ENCODE measurements around the gene BNC1. TPM values are rescaled to one million over a fixed set of nuclear protein-coding genes. Genes with fewer than 3 reads are reported as not detected.

BNC1 gene
- total and polyA plus RNA-seq, 4 donors: 0.07 to 0.17 (median 0.14) TPM; not detected in 1

DNA sequence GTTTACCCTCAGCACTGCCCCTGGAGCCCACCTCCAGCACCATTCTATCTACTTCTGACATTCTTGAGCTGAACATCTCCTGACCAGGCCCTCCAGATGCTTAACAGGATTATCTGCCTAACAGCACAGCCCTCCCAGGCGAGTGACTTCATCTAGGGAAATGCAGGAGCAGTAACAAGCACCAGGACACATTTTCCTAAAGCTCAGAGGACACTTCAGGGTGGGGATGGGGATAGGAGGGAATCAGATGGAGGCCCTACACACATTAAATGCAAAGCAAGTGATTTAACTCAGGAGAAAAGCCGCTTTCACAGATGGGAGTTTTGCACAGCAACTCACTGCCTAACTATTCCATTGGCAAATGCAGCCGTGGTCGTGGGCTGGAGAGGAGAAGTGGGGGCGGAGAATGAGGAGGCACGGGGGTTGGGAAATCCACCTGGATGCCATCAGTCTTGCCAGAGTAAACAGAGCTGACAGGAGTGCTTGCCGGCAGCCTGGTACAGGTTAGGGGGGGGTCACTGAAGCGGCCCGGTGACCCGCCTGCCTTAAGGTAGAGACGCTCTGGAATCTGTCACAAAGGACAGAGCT is 21.3 kb upstream of the BNC1 start:
- 19% methylated on average over 11 of the region's 11 CpGs for WGBS
- Histone ChIP-seq H3K27me3 (ENCODE audit: control insufficient read depth in 4 of 4, insufficient read depth in 4 of 4, low read length in 3 of 4) (peaks cover 0 to 9% (median under 1%) of the 10 kb centered on the region in 4 donors), H3K27ac (ENCODE audit: low read depth in 1 of 2, low read length in 2 of 2) (no peak overlapping the region), H3K36me3 (ENCODE audit: control insufficient read depth in 4 of 4, insufficient read depth in 3 of 4, low read depth in 1 of 4, low read length in 3 of 4) (no peaks in the 10 kb centered on the region), H3K4me3 (ENCODE audit: low read depth in 1 of 3, low read length in 3 of 3) (no peak overlapping the region), H3K4me1 (ENCODE audit: control insufficient read depth in 4 of 4, insufficient read depth in 4 of 4, low read length in 3 of 4) (no peaks in the 10 kb centered on the region), H3K9ac (ENCODE audit: low read depth in 1 of 2, low read length in 2 of 2) (no peak overlapping the region), H3K9me3 (ENCODE audit: control insufficient read depth in 4 of 4, low read length in 3 of 4) (no peaks in the 10 kb centered on the region)
- no peak for TF ChIP-seq NR2F2 (IDR thresholded peaks at IDR 0.05)
- no peak for DNase-seq (ENCODE audit: low spot score)

DNA sequence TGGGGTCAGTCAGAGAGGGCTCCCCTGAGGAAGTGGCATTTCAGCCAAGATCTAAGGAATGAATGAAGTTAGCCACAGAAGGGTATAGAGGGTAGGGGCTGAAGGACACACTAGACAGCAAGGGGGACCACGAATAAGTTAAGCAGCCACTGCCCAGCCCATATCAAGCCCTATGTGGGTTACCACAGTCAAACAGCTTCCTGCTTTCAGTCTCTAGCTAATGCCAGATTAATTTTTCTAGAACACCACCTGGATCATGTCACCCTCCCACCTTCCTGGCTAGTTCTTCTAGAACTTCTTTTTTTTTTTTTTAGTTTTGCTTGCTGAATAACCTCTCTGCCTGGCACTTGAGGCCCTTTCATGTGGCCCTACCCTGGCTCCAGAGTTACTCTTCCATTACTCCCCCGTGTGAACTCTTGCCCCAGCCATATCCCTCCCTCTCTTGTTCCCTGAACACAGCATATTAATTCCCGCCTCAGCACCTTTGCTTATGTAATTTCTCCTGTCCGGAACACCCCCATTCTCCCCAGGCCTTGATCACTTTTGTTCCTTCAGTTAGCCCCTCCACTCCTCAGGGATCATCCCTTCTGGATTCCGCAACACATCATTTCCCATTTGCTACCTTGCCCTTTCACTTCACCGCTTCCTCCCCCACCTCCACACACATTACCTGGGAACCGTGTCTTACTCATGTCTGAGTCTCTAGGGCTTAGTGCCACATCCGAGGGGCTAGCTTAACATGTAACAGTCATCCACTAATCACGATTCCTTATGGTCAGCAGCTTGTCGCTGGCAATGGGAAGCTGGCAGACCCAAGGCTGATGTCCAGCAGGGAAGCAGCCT is 20.6 kb upstream of the BNC1 start:
- 67% methylated on average over 10 of the region's 10 CpGs for WGBS
- DNase-seq (ENCODE audit: low spot score): no peak
- Histone ChIP-seq H3K9ac (ENCODE audit: low read depth in 1 of 2, low read length in 2 of 2) (no peak overlapping the region), H3K4me1 (ENCODE audit: control insufficient read depth in 4 of 4, insufficient read depth in 4 of 4, low read length in 3 of 4) (no peaks in the 10 kb centered on the region), H3K27me3 (ENCODE audit: control insufficient read depth in 4 of 4, insufficient read depth in 4 of 4, low read length in 3 of 4) (peaks cover 0 to 9% (median under 1%) of the 10 kb centered on the region in 4 donors), H3K9me3 (ENCODE audit: control insufficient read depth in 4 of 4, low read length in 3 of 4) (no peaks in the 10 kb centered on the region), H3K36me3 (ENCODE audit: control insufficient read depth in 4 of 4, insufficient read depth in 3 of 4, low read depth in 1 of 4, low read length in 3 of 4) (no peaks in the 10 kb centered on the region), H3K27ac (ENCODE audit: low read depth in 1 of 2, low read length in 2 of 2) (no peak overlapping the region), H3K4me3 (ENCODE audit: low read depth in 1 of 3, low read length in 3 of 3) (no peak overlapping the region)
- TF ChIP-seq RXRA (IDR thresholded peaks at IDR 0.05) (no peak), GABPA (IDR thresholded peaks at IDR 0.05 in 1 of 2, conservative IDR thresholded peaks at IDR 0.05 in 1 of 2) (no peak), NR2F2 (IDR thresholded peaks at IDR 0.05) (no peak), HNF4G (IDR thresholded peaks at IDR 0.05) (no peak), JUND (IDR thresholded peaks at IDR 0.05) (no peak), EGR1 (IDR thresholded peaks at IDR 0.05; ENCODE audit: low read depth in 2 of 2) (no peak), YY1 (IDR thresholded peaks at IDR 0.05) (no peak), SP1 (IDR thresholded peaks at IDR 0.05) (no peak)
- TF ChIP-seq, protein P1, sequence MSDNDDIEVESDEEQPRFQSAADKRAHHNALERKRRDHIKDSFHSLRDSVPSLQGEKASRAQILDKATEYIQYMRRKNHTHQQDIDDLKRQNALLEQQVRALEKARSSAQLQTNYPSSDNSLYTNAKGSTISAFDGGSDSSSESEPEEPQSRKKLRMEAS (IDR thresholded peaks at IDR 0.05): no peak

DNA sequence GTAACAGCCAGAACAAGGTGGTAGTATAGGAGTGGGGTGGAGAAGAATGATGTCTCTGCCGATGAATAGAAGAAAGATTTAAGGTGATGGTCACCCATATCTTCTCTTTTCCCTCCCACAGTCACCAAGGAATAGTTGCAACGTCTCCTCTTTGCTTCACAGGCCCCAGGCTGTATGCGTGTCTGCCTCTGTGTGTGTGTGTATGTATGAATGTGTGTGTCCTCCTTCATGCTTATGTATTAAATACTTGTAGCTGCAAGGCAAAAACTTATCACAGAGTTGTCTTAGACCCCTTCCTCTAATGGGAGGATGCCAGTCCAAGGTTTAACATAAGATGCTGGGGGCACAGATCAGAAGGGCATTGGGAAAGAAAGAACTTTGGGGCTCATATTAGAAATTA is 19.1 kb upstream of the BNC1 start:
- H3K36me3 ChIP-seq (ENCODE audit: control insufficient read depth in 4 of 4, insufficient read depth in 3 of 4, low read depth in 1 of 4, low read length in 3 of 4): no peaks in the 10 kb centered on the region
- H3K27ac ChIP-seq (ENCODE audit: low read depth in 1 of 2, low read length in 2 of 2): no peak overlapping the region
- 85% methylated on average over 3 of the region's 3 CpGs for WGBS
- H3K4me1 ChIP-seq (ENCODE audit: control insufficient read depth in 4 of 4, insufficient read depth in 4 of 4, low read length in 3 of 4): no peaks in the 10 kb centered on the region
- H3K9ac ChIP-seq (ENCODE audit: low read depth in 1 of 2, low read length in 2 of 2): no peak overlapping the region
- no peak overlapping the region for H3K4me3 ChIP-seq (ENCODE audit: low read depth in 1 of 3, low read length in 3 of 3)
- no peaks in the 10 kb centered on the region for H3K9me3 ChIP-seq (ENCODE audit: control insufficient read depth in 4 of 4, low read length in 3 of 4)
- TF ChIP-seq EGR1 (IDR thresholded peaks at IDR 0.05; ENCODE audit: low read depth in 2 of 2) (no peak), HNF4G (IDR thresholded peaks at IDR 0.05) (no peak), JUND (IDR thresholded peaks at IDR 0.05) (no peak), RXRA (IDR thresholded peaks at IDR 0.05) (no peak)
- TF ChIP-seq, protein P1 (IDR thresholded peaks at IDR 0.05): no peak
- TF ChIP-seq, protein P2, sequence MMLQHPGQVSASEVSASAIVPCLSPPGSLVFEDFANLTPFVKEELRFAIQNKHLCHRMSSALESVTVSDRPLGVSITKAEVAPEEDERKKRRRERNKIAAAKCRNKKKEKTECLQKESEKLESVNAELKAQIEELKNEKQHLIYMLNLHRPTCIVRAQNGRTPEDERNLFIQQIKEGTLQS (IDR thresholded peaks at IDR 0.05): no peak
- TF ChIP-seq, protein P3, sequence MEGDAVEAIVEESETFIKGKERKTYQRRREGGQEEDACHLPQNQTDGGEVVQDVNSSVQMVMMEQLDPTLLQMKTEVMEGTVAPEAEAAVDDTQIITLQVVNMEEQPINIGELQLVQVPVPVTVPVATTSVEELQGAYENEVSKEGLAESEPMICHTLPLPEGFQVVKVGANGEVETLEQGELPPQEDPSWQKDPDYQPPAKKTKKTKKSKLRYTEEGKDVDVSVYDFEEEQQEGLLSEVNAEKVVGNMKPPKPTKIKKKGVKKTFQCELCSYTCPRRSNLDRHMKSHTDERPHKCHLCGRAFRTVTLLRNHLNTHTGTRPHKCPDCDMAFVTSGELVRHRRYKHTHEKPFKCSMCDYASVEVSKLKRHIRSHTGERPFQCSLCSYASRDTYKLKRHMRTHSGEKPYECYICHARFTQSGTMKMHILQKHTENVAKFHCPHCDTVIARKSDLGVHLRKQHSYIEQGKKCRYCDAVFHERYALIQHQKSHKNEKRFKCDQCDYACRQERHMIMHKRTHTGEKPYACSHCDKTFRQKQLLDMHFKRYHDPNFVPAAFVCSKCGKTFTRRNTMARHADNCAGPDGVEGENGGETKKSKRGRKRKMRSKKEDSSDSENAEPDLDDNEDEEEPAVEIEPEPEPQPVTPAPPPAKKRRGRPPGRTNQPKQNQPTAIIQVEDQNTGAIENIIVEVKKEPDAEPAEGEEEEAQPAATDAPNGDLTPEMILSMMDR (IDR thresholded peaks at IDR 0.05; ENCODE audit: low read depth, low read length, missing input control): no peak
- H3K27me3 ChIP-seq (ENCODE audit: control insufficient read depth in 4 of 4, insufficient read depth in 4 of 4, low read length in 3 of 4): peaks cover 0 to 12% (median under 1%) of the 10 kb centered on the region in 4 donors
- DNase-seq (ENCODE audit: low spot score): no peak
